HG03565 (cell line): Measurements from ENCODE around the gene FER1L5.

ENCODE experiments used
- ATAC-seq: cut with Tn5 transposase; IDR thresholded peaks from one replicate; pipeline ENCODE4 v1.9.1; 2021; ENCODE audit warnings: mild to moderate bottlenecking, moderate library complexity; ENCODE audit not compliant: unreplicated experiment

FER1L5 gene

DNA sequence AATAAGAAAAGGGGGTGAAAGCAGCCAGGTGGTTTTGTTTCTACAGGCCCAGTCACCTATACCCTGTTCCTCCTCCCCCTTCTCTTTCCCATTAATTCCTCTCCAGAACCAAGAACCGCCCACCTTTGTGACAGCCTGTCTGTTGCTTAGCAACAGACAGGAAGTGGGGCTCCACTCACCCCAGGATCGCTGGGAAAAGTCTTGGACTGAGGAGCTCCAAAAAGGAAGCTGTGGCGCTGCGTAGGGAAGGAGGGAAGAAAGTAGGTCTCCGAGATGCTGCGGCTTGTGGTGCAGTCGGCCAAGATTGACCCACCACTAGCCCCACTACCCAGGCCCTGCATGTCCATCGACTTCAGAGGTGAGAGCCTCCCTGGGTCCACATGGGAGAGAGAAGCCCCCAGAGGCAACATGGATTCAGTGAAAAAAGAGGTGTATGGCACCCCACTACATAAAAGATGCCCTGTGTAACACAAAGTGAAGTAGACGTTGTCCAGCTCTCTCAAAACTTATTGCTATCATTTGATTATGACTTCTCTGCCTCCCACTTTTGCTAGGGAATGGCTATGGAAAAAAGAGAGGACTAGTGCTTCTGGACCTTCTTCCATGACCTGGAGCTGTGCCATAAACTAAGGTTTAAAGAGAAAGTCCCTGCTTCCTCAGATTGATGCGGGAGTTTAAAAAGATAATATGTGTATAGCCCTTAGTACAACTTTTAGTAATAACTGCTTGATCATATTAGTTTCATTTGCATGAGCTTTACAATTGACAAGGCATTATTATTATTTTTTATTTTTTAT lies at the start of gene FER1L5:
TSS of gene FER1L5 (plus strand) at position 201 of the 797 bp plus-strand sequence. CDS start at position 274, 73 bp downstream.
- no peak for ATAC-seq

DNA sequence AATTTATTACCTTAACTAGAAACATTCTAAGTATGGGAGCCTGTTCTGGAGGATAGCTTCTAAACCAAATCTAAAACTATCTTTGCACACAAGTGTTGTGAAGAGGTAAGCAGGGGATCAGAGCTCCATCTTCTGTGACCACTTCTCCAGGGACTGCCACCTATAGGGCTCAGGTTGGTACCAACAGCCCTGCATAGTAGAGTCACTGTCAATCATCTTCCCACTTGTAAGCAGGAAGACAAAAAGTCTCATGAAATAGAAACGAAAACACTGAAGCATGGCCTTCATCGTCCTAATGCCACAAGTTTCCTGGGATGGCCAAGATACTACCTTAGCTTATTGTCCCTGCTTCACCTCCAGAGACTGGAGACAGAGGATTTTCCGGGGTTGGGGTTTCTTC lies 48.3 kb upstream of the FER1L5 start:
- no peak for ATAC-seq

- no peak for ATAC-seq
These were observed 47.8 kb upstream of the FER1L5 start for GRCh38 chr2:96594691-96595152.

DNA sequence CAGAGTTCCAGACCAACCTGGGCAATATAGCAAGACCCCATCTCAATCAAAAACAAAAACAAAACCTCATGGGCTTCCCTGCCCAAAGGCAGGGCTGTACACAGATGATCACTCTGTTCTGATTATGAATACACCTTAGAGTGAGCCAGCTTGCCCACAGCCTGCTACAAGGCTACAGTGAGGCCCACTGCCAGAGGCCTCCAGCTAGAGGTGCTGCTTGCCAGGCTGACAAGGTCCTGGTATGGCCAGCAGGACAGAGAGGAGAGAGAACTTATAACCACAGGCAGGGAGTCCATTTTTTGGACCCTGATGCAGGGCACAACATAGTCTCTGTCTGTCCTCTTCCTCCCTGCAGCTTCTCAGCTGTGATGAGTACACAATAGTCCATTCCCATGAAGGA lies 46.0 kb upstream of the FER1L5 start:
- ATAC-seq = no peak

- no peak for ATAC-seq
These were observed 42.6 kb upstream of the FER1L5 start for GRCh38 chr2:96599941-96600340.

DNA sequence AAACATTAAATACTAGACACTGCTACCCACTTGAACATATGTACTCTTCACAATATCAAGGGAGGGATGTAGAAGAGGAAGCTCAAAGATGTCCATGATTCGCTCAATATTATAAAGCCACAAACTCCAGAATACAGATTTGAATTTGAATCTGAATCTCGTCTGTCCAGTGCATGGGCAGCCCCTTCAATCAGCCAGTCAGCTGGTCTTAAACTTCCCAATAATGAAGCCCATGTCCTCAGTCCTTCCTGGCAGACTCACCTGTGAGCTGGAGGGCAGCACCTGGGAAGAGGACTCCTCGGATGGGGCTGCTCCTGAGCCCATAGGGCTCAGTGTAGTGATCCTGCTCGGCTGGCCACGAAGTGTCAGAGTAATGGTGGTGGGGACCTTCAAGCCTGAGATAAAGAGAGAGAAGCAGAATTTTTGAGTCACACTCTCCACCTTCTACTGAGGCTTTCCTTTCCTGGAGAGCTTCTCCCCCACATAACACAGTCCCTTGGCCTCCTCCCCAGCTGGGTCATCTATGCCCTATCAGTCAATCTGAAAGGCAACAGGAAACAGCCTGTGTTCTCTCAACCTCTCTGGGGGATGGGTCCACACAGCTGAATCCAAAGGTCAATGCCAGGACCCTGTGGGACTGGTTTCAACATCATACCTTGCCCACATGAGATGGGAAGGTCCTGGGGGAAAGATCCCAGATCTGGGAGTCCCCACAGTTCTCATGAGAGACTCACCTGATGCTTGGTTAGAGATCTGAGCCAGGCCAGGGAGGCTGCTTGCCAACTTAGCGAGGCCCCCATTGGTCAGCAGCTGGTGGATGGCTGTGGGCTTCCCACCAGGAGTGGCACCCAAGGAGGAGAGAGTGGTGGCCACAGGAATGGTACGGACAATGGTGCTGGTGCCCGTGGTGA lies 40.9 kb upstream of the FER1L5 start:
- ATAC-seq = no peak

DNA sequence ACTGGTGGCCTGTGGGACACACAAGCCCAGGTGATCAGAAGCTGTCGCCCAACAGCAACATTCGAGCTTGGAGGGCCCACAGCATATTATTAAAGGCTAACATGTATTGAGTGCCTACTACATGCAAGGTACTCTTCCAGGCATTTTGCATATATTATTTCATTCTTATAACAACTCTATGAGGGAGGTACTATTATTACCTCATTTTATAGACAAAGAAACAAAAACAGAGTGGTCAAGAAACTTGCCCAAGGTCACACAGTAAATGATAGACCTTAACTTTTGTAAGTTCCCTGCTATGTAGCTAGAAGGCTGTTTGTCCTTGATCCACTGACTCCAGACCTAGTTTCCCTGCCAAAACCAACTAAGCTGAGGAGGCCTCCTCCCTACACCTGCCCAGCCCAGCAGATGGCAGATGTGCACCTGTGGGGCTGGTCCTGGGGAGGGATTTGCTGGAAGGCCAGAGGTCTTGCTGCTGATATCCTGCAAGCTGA lies 40.2 kb upstream of the FER1L5 start:
- no peak for ATAC-seq

DNA sequence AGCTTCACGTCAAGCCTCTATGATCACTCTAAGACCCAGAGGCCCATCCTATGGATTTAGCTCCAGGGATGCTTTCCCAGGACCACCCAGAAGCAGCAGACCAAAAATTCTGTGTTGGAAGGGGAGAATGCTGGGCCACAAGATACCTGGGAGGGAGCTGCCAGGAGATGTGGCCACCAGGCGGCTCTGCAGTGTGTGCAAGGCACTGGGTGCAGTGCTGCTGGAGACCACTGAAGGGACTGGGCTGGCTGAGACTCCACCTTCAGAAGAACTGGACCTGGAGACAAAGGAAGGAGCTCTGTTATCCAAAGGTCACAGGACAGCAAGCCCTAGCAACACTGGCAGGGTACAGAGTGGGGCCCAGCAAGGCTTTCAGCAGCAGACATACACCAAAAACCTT lies 38.5 kb upstream of the FER1L5 start:
- no peak for ATAC-seq

DNA sequence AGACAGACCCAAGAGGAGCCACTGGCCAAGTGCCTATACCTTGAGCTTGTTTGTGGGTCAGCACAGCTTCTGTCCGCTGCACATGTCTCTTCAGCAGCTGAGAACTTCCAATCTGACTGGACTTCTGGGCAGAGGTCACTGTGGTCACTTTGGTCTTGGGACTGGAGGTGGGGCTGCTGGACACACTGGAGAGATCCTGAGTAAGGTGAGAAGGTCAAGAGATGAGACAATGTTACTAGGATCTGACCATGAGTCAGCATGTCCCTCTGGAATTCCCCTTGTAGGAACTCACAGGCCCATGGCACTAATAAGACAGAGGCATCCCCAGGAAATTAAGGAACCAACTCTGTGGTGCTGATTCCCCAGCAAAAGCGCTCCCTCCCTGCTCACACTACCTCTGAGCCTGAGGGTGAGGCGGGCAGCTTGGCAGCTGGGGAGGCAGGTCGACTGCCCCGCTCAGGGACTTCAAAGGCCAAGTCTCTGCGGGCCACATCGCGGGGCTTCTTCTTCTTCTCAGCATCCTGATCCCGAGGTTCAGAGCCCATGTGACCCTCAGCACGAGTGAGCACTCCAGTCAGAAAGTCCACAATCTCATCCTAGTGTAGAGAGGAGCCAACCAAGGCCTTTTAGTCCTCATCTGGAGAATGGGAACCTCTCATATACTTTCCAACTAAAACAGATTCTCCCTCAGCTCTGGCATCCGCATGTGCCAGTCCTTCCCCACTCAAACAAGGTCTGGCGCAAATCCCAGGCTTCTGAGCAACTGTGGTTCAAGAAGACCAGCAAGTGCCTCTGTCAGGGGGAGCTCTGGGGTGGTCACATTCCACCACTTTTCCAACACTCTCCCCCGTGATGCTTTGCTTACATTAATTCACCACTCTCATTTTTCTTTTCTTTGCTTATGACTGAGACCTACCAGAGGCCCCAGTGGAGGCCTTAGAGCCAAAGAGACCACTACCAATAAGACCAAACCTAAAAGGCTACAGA lies 33.8 kb upstream of the FER1L5 start:
- no peak for ATAC-seq

DNA sequence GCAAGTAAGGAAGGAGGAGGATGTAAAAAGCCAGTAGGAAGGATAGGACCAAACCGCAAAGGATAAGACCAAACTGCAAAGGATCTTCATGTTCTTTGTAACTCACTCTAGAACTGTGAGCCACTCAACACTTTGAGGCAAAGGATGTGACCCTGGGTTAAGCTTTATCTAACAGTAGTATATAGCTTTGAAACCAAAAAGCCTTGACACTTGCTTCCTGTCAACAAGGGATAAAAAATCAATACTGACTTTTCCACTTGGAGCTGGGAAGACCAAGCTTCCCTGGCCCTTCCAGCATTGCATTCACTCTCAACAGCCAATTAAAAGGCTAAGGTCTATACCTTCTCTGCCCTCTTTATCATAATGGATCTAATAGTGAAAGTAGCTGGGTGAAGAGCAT lies 26.4 kb upstream of the FER1L5 start:
- ATAC-seq = no peak

DNA sequence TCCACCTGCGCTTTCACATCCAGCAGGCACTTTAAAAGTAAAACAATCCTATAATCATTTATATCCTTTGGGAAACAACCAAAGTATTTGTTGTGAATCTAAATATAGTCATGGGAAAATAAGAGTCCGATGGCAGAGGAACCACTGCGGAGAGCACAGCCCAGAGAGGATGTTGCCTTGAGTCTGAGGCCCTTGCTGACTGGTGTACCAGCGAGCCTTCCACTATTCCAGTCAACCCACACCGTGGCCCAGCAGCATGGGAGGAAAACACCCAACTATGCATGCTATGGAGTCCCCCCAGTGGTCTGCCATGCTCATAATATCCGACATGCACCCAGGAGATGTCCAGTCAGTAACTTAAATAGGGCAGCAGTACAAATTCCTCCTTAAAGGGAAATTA lies 26.0 kb upstream of the FER1L5 start:
- no peak for ATAC-seq

DNA sequence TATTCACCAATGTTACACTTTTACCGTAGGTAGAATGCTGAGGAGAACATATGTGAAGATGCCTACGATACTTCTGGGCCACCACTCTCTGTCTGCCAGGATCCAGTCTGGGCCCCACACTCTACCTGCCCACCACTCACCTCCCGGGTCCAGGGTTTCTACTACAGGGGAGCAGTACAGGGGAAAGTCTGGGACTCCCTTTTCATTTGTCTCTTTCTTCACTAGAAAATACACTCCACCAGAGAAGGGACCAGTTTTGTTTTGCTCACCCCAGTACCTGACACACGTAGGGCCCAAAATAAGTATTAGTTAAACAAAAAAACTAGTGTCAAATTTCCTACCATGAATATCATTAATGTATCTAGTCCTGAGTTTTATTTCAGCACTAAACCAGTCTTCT lies 25.6 kb upstream of the FER1L5 start:
- no peak for ATAC-seq

DNA sequence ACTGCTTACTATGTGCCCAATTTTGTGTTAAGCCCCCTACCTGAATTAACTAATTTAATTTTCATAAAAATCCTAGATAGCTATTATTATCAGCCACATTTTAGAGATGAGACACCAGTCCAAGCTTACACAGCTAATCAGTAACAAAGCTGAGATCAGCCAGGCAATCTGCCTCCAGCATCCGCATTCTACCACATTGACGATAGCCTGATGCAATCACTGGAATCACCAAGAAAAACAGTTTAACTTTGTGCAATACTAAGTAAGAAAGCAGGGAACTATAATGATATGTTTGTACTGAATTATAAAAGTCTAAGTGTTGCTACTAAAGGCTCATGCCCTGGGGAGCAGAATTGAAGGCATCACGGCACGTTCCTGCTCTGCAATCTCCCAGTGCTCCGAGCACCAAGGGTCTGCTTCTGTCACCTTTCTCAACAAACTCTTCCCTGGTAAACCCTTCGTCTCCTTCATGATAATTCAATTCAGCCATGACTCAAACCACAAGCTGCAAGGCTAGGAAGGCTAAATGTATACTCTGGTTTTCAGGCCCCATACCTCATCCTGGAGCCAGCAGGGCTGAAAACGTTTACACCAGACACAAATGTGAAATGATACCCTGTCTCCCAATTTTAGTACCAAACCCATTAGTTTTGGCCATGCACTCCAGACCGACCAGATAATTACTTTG lies 23.8 kb upstream of the FER1L5 start:
- ATAC-seq = no peak

- ATAC-seq = no peak
These were observed 20.0 kb upstream of the FER1L5 start for GRCh38 chr2:96622544-96622943.

DNA sequence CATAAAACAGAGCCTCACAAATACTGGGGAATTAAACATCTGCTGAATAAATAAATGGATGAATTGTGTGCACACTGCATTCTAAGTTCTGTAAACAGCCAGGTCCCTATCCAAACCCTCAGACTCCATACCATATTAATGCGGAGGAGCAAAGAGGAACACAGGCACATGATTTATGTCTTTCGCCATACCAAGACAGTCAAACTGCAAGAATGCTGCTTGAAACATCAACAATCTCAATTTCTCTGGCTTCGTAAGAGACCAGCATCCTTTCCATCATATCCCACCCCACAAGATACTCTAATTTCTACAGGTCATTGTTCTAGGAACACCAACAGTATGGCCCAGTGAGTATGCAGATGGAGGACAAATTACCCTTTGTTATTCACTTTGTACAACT lies 19.4 kb upstream of the FER1L5 start:
- no peak for ATAC-seq

- no peak for ATAC-seq
These were observed 16.7 kb upstream of the FER1L5 start for GRCh38 chr2:96625571-96626552.

GRCh38 chr2:96626553-96626942 lies 16.0 kb upstream of the FER1L5 start:
- ATAC-seq = no peak

DNA sequence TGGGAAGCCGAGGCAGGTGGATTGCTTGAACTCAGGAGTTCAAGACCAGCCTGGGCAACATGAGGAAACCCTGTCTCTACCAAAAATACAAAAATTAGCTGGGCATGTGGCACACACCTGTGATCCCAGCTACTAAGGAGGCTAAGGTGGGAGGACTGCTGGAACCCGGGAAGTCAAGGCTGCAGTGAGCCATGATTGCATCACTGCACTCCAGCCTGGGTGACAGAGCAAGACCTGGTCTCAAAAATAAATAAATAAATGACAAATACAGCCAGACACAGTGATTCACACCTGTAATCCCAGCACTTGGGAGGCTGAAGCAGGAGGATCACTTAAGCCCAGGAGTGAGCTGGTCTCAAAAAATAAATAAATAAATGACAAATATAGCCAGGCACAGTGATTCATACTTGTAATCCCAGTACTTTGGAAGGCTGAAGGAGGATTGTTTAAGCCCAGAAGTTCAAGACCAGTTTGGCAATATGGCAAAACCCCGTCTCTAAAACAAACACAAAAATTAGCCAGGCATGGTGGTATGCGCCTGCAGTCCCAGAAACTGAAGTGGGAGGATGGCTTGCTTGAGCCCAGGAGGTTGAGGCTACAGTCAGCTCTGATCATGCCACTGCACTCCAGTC lies 10.6 kb upstream of the FER1L5 start:
- ATAC-seq = no peak
